HCT116 (cell line): Measurements from ENCODE around the gene TXNRD3. TPM values are rescaled to one million over a fixed set of nuclear protein-coding genes. Genes with fewer than 3 reads are reported as not detected.

ENCODE experiments used
- ATAC-seq: fragments of 200-7000 bp; cut with Tn5 transposase; 2 replicates; pipeline ENCODE4 v1.9.1; 2020; ENCODE audit warnings: mild to moderate bottlenecking, moderate library complexity
- BruUV-seq: library from RNA; stranded (reverse); fragments of 400-500 nt; replicated peaks from 2 replicates; lab custom pipeline; 2021; lab: Mats Ljungman, UMichigan
- CTCF ChIA-PET: fragments of 300-600 bp; sonication (Branson Sonifier 250); formaldehyde crosslinking; loops from one replicate; lab custom pipeline; 2021; ENCODE audit warnings: antibody characterized with exemption; lab: Charles Lee
- POLR2A ChIA-PET: fragments of 300-600, 350-600 bp; sonication (Branson Sonifier 250); formaldehyde crosslinking; loops from one replicate; lab custom pipeline; 2021; ENCODE audit warnings: antibody characterized with exemption; lab: Charles Lee
- RAD21 ChIA-PET, 2 experiments: fragments of 300-600 bp; sonication (Branson Sonifier 250); formaldehyde crosslinking; loops; one replicate each; lab custom pipeline; 2023; ENCODE audit warnings: low total read pairs in 2 of 2; ENCODE audit not compliant: uncharacterized antibody in 2 of 2, unreplicated experiment in 2 of 2, low non-redundant PET in 1 of 2; lab: Charles Lee
- DNase-seq: peaks from one replicate; pipeline ENCODE4 v3.0.0-alpha.2; 2010; ENCODE audit warnings: low read depth, low spot score
- H2AFZ ChIP-seq: fragments of 200-600 bp; shearing (Covaris generic), sonication (generic); 2 replicates; pipeline ENCODE4 v1.6.1; 2017; ENCODE audit warnings: low read depth, mixed run types, mixed read lengths, antibody characterized with exemption, low read length; ENCODE audit not compliant: poor library complexity, severe bottlenecking
- H3K27ac ChIP-seq: 2 replicates; pipeline ENCODE4 v1.5.1; 2012; ENCODE audit warnings: low read depth, low read length
- H3K27me3 ChIP-seq: fragments of 200-600 bp; sonication (generic); 2 replicates; pipeline ENCODE4 v1.6.1; 2016; ENCODE audit warnings: mixed run types, low read length, mixed read lengths; ENCODE audit not compliant: insufficient read depth
- H3K36me3 ChIP-seq, 2 experiments: fragments of 200-500 bp in 1 of 2; fragments of 200-600 bp in 1 of 2; sonication (Bioruptor generic) in 1 of 2; sonication (generic) in 1 of 2; 2 replicates each; pipeline versions ENCODE4 v1.5.1 to v1.6.1; 2014 to 2016; ENCODE audit warnings: low read length in 2 of 2, inconsistent platforms in 1 of 2, mixed read lengths in 1 of 2, mixed run types in 1 of 2; ENCODE audit not compliant: insufficient read depth in 2 of 2, control insufficient read depth in 1 of 2
- H3K4me1 ChIP-seq, 2 experiments: fragments of 200-600 bp in 1 of 2; sonication (generic) in 1 of 2; 2 replicates each; pipeline versions ENCODE4 v1.5.1 to v1.6.1; 2012 to 2017; ENCODE audit warnings: low read length in 2 of 2, inconsistent platforms in 1 of 2, mild to moderate bottlenecking in 1 of 2, mixed read lengths in 1 of 2, mixed run types in 1 of 2, moderate library complexity in 1 of 2; ENCODE audit not compliant: insufficient read depth in 2 of 2, control insufficient read depth in 1 of 2
- H3K4me2 ChIP-seq: fragments of 200-600 bp; sonication (generic); 2 replicates; pipeline ENCODE4 v1.6.1; 2017; ENCODE audit warnings: mixed run types, low read length, mixed read lengths
- H3K4me3 ChIP-seq, 2 experiments: fragments of 200-600 bp in 1 of 2; sonication (generic) in 1 of 2; replicated peaks in 1 of 2; 2 replicates each; pipeline ENCODE4 v1.5.1; 2011 to 2016; ENCODE audit warnings: low read length in 2 of 2, control low read depth in 1 of 2, low read depth in 1 of 2, mild to moderate bottlenecking in 1 of 2, mixed read lengths in 1 of 2, mixed run types in 1 of 2
- H3K79me2 ChIP-seq: fragments of 200-600 bp; sonication (generic); 2 replicates; pipeline ENCODE4 v1.6.1; 2017; ENCODE audit warnings: mild to moderate bottlenecking, mixed run types, low read length, moderate library complexity, mixed read lengths; ENCODE audit not compliant: insufficient read depth
- H3K9ac ChIP-seq: fragments of 200-600 bp; sonication (generic); 2 replicates; pipeline ENCODE4 v1.6.1; 2016; ENCODE audit warnings: low read length, mixed read lengths
- H3K9me2 ChIP-seq: fragments of 200-600 bp; sonication (generic), shearing (Covaris generic); 2 replicates; pipeline ENCODE4 v1.6.1; 2017; ENCODE audit warnings: mixed run types, mild to moderate bottlenecking, moderate library complexity; ENCODE audit not compliant: insufficient read depth
- H3K9me3 ChIP-seq, 2 experiments: fragments of 200-500 bp in 1 of 2; fragments of 200-600 bp in 1 of 2; sonication (Bioruptor generic) in 1 of 2; sonication (generic) in 1 of 2; 2 replicates each; pipeline ENCODE4 v1.6.1; 2014 to 2017; ENCODE audit warnings: low read length in 2 of 2, mixed read lengths in 2 of 2, inconsistent platforms in 1 of 2, low read depth in 1 of 2, mild to moderate bottlenecking in 1 of 2, mixed run types in 1 of 2, moderate library complexity in 1 of 2; ENCODE audit not compliant: control insufficient read depth in 1 of 2, insufficient read depth in 1 of 2
- H4K20me1 ChIP-seq: fragments of 200-600 bp; sonication (generic), shearing (Covaris generic); 2 replicates; pipeline ENCODE4 v1.6.1; 2017; ENCODE audit warnings: mixed run types, mild to moderate bottlenecking, moderate library complexity; ENCODE audit not compliant: insufficient read depth
- ELF1 ChIP-seq: IDR thresholded peaks from 2 replicates; pipeline ENCODE4 v1.6.1; 2012; ENCODE audit warnings: low read depth, borderline replicate concordance
- EZH2 ChIP-seq: fragments of 200-600 bp; sonication (generic); IDR thresholded peaks from 2 replicates; pipeline ENCODE4 v1.6.1; 2017; ENCODE audit warnings: antibody characterized with exemption, mixed run types
- EZH2phosphoT487 ChIP-seq: fragments of 200-600 bp; IDR thresholded peaks from 2 replicates; pipeline ENCODE4 v1.6.1; 2018; ENCODE audit warnings: antibody characterized with exemption, borderline replicate concordance
- JUND ChIP-seq: IDR thresholded peaks from 2 replicates; pipeline ENCODE4 v1.6.1; 2012
- RAD21 ChIP-seq: IDR thresholded peaks from 2 replicates; pipeline ENCODE4 v1.6.1; 2012; ENCODE audit warnings: low read depth, mild to moderate bottlenecking
- SRF ChIP-seq: IDR thresholded peaks from 2 replicates; pipeline ENCODE4 v1.6.1; 2012; ENCODE audit warnings: low read depth
- intact Hi-C: fragments of 100-400 bp; cut with micrococcal nuclease; formaldehyde crosslinking; loops from 2 replicates; pipeline ENCODE4 v1.10.0; 2022
- total RNA-seq: library from RNA; stranded (reverse); gene quantifications from one replicate; pipeline ENCODE4 v1.2.1, GENCODE V29; 2021; ENCODE audit not compliant: unreplicated experiment
- TF ChIP-seq, protein P1 (sequence below): IDR thresholded peaks from 2 replicates; pipeline ENCODE4 v1.6.1; 2012
- TF ChIP-seq, protein P2 (sequence below), 3 experiments: fragments of 200-600 bp in 1 of 3; sonication (generic) in 1 of 3; IDR thresholded peaks in 2 of 3; conservative IDR thresholded peaks in 1 of 3; 2 replicates each; pipeline ENCODE4 v1.5.1; 2012 to 2017; ENCODE audit warnings: low read depth in 2 of 3, low read length in 2 of 3, antibody characterized with exemption in 1 of 3, borderline replicate concordance in 1 of 3, control low read depth in 1 of 3, mild to moderate bottlenecking in 1 of 3, mixed read lengths in 1 of 3, mixed run types in 1 of 3, moderate library complexity in 1 of 3; ENCODE audit not compliant: insufficient read depth in 1 of 3
- TF ChIP-seq, protein P3 (sequence below): IDR thresholded peaks from 2 replicates; pipeline ENCODE4 v1.6.1; 2011; ENCODE audit warnings: mild to moderate bottlenecking, low read length, moderate library complexity; ENCODE audit not compliant: insufficient replicate concordance; ENCODE audit errors: extremely low read depth

TXNRD3 gene
- total RNA-seq, 1 experiment from 2014 or later: 19.3 TPM

DNA sequence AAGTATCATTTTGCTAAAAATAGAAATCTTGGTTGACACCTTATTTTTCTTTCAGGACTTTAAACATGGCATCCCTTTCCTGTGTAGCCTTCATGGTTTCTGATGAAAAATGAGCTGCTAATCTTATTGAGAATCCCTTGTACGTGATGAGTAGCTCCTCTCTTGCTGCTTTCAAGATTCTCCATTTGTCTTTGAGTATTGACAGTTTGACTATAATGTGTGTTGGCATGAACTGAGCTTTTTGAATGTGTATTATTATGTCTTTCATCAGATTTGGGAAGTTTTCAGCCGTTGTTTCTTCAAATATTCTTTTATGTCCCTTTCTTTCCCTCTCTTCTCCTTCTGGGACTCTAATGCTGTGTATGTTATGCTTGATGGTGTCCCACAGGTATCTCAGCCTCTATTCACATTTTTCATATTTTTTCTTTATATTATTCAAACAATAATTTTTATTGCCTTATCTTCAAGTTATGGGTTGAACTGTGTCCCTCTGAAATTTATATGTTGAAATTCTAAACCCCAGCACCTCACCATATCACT, 92.1 kb downstream of the TXNRD3 start:
- Histone ChIP-seq H3K9me2 (no peaks in the 10 kb centered on the region), H3K9ac (no peak overlapping the region), H3K27ac (no peak overlapping the region), H3K4me1 (no peaks in the 10 kb centered on the region), H3K79me2 (no peaks in the 10 kb centered on the region), H3K4me2 (no peak overlapping the region), H3K9me3 (no peaks in the 10 kb centered on the region), H3K27me3 (0 out of 2 replicates have a peak, but pooled peaks cover 6% of the 10 kb centered on the region), H3K4me3 (no peak overlapping the region), H4K20me1 (no peaks in the 10 kb centered on the region), H3K36me3 (no peaks in the 10 kb centered on the region), H2AFZ (no peak overlapping the region)
- ChIA-PET POLR2A (no interaction called here), RAD21 (no interaction called here), CTCF (no interaction called here)
- no peak for ATAC-seq
- DNase-seq: no peak
- intact Hi-C loops: no loop called here
- no peak for TF ChIP-seq ELF1
- no peak for TF ChIP-seq EZH2
- TF ChIP-seq RAD21: no peak
- TF ChIP-seq SRF: no peak
- BruUV-seq: no TSS peak

DNA sequence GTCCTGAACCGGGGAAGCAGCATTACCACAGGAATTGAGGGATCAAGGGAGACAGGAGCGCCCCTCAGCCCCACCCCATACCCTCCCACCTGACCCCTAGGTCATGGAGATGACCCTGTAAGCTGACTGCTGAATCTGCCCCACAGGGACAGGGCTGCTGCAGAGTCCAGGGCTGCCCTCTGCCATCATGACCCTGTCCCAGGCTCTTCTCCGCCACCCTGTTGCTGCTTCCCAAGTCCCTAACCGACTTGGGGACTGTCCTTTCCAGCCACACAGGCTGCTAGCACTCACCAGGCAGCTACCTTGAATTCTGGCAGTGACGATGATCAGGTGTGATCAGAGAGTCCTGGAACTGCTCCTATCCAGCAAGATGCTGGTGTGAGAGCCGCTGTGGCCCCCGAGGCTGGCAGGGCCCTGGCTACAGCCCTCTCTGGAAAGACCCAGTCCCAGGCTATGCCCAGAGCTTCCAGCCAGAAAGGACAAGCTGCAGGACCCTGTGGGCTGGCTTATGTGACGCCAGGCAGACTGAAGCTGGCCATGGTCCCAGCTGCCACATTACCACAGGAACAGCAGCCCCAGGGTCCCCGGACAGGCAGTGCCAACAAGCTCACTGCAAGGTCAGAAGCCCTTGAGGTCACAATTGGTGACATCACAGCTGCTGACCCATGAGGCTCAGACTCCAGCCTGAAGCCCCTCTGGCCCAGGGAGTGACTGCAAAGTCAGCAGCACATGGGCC, 96.4 kb downstream of the TXNRD3 start, which contains the start of gene C3orf22:
Gene C3orf22, minus strand, starts transcription at position 597 of the 736 bp plus-strand sequence. CDS start 5,542 bp downstream, outside the sequence.
- RAD21 ChIA-PET: no interaction called here
- H3K36me3 ChIP-seq: no peaks in the 10 kb centered on the region
- no peaks in the 10 kb centered on the region for H3K9me2 ChIP-seq
- no peaks in the 10 kb centered on the region for H3K9me3 ChIP-seq
- no peak within 1 kb of the TSS for H2AFZ ChIP-seq
- H3K9ac ChIP-seq: no peak within 1 kb of the TSS
- H3K27ac ChIP-seq: no peak within 1 kb of the TSS
- H3K4me3 ChIP-seq: no peak within 1 kb of the TSS
- POLR2A ChIA-PET: no interaction called here
- H3K4me2 ChIP-seq: no peak within 1 kb of the TSS
- intact Hi-C loops: no loop called here
- H3K4me1 ChIP-seq: no peaks in the 10 kb centered on the region
- TF ChIP-seq, protein P1, sequence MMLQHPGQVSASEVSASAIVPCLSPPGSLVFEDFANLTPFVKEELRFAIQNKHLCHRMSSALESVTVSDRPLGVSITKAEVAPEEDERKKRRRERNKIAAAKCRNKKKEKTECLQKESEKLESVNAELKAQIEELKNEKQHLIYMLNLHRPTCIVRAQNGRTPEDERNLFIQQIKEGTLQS: no peak
- TF ChIP-seq, protein P2, sequence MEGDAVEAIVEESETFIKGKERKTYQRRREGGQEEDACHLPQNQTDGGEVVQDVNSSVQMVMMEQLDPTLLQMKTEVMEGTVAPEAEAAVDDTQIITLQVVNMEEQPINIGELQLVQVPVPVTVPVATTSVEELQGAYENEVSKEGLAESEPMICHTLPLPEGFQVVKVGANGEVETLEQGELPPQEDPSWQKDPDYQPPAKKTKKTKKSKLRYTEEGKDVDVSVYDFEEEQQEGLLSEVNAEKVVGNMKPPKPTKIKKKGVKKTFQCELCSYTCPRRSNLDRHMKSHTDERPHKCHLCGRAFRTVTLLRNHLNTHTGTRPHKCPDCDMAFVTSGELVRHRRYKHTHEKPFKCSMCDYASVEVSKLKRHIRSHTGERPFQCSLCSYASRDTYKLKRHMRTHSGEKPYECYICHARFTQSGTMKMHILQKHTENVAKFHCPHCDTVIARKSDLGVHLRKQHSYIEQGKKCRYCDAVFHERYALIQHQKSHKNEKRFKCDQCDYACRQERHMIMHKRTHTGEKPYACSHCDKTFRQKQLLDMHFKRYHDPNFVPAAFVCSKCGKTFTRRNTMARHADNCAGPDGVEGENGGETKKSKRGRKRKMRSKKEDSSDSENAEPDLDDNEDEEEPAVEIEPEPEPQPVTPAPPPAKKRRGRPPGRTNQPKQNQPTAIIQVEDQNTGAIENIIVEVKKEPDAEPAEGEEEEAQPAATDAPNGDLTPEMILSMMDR (IDR thresholded peaks at IDR 0.05 in 2 of 3, conservative IDR thresholded peaks at IDR 0.05 in 1 of 3; ENCODE audit: borderline replicate concordance in 1 of 3, insufficient read depth in 1 of 3, low read depth in 2 of 3, low read length in 2 of 3): no peak
- TF ChIP-seq, protein P3, sequence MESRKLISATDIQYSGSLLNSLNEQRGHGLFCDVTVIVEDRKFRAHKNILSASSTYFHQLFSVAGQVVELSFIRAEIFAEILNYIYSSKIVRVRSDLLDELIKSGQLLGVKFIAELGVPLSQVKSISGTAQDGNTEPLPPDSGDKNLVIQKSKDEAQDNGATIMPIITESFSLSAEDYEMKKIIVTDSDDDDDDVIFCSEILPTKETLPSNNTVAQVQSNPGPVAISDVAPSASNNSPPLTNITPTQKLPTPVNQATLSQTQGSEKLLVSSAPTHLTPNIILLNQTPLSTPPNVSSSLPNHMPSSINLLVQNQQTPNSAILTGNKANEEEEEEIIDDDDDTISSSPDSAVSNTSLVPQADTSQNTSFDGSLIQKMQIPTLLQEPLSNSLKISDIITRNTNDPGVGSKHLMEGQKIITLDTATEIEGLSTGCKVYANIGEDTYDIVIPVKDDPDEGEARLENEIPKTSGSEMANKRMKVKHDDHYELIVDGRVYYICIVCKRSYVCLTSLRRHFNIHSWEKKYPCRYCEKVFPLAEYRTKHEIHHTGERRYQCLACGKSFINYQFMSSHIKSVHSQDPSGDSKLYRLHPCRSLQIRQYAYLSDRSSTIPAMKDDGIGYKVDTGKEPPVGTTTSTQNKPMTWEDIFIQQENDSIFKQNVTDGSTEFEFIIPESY: no peak
- no peak for TF ChIP-seq EZH2phosphoT487
- TF ChIP-seq JUND: no peak
- DNase-seq (no peak), ATAC-seq (no peak)
- no TSS peak for BruUV-seq
- CTCF ChIA-PET: no interaction called here
- H3K79me2 ChIP-seq: no peaks in the 10 kb centered on the region
- 0 out of 2 replicates have a peak, but pooled peaks cover 6% of the 10 kb centered on the region for H3K27me3 ChIP-seq
- H4K20me1 ChIP-seq: no peaks in the 10 kb centered on the region
